Calu3 (cell line): Measurements from ENCODE around the gene NHLH2. TPM values are rescaled to one million over a fixed set of nuclear protein-coding genes. Genes with fewer than 3 reads are reported as not detected.

Experiments
- BruUV-seq: library from RNA; stranded (reverse); fragments of 400-500 nt; replicated peaks from 2 replicates; lab custom pipeline; 2021; lab: Mats Ljungman, UMichigan
- CTCF ChIA-PET: fragments of 300-600 bp; sonication (Branson Sonifier 250); formaldehyde crosslinking; loops from one replicate; lab custom pipeline; 2022; ENCODE audit warnings: antibody characterized with exemption; lab: Charles Lee
- DNase-seq: peaks from one replicate; pipeline ENCODE4 v3.0.0; 2022
- H3K27ac Mint-ChIP-seq: one replicate; pipeline ENCODE4 v1.8.0; 2022; ENCODE audit warnings: mixed read lengths; ENCODE audit not compliant: unreplicated experiment
- H3K27me3 Mint-ChIP-seq: one replicate; pipeline ENCODE4 v1.8.0; 2022; ENCODE audit warnings: mixed read lengths; ENCODE audit not compliant: unreplicated experiment
- H3K36me3 Mint-ChIP-seq: one replicate; pipeline ENCODE4 v1.8.0; 2022; ENCODE audit warnings: mild to moderate bottlenecking, moderate library complexity, mixed read lengths; ENCODE audit not compliant: insufficient read depth, unreplicated experiment
- H3K4me1 Mint-ChIP-seq: one replicate; pipeline ENCODE4 v1.8.0; 2022; ENCODE audit warnings: mild to moderate bottlenecking, low read depth, mixed read lengths; ENCODE audit not compliant: unreplicated experiment
- H3K4me3 Mint-ChIP-seq: one replicate; pipeline ENCODE4 v1.8.0; 2022; ENCODE audit warnings: mild to moderate bottlenecking, low read depth, moderate library complexity, mixed read lengths; ENCODE audit not compliant: unreplicated experiment
- H3K9me3 Mint-ChIP-seq: one replicate; pipeline ENCODE4 v1.8.0; 2022; ENCODE audit warnings: low read depth, mixed read lengths; ENCODE audit not compliant: unreplicated experiment
- CTCF ChIP-seq: fragments of 200-600 bp; IDR thresholded peaks from one replicate; pipeline ENCODE4 v1.8.0; 2022; ENCODE audit warnings: antibody characterized with exemption; ENCODE audit not compliant: unreplicated experiment
- intact Hi-C: fragments of 100-400 bp; cut with micrococcal nuclease; formaldehyde crosslinking; loops from one replicate; pipeline ENCODE4 v1.10.0; 2022; ENCODE audit not compliant: unreplicated experiment
- total RNA-seq: library from RNA; stranded (reverse); gene quantifications from 2 replicates; pipeline ENCODE4 v1.2.3, GENCODE V29; 2022

NHLH2 gene
- total RNA-seq, 1 experiment from 2014 or later, result not detected

GRCh38 chr1:115865704-115866380 lies 24.9 kb upstream of the NHLH2 start:
- no peaks in the 10 kb centered on the region for H3K4me1 Mint-ChIP-seq
- intact Hi-C loops, result no loop called here
- H3K9me3 Mint-ChIP-seq, result no peaks in the 10 kb centered on the region
- no peak for TF ChIP-seq CTCF
- CTCF ChIA-PET, result no interaction called here
- no peak overlapping the region for H3K4me3 Mint-ChIP-seq
- H3K27me3 Mint-ChIP-seq, result peaks cover 45% of the 10 kb centered on the region
- DNase-seq, result no peak
- no peaks in the 10 kb centered on the region for H3K36me3 Mint-ChIP-seq
- H3K27ac Mint-ChIP-seq, result no peak overlapping the region
- BruUV-seq, result no TSS peak

GRCh38 chr1:115862403-115862802 lies 21.5 kb upstream of the NHLH2 start:
- CTCF ChIA-PET, result interaction anchor here (0.6 kb wide), 1 partner anchor 1865 kb away, joined by 3 read pairs; no protein-coding TSS in a partner anchor
- intact Hi-C loops, result no loop called here
- H3K27me3 Mint-ChIP-seq, result peaks cover 65% of the 10 kb centered on the region
- no peaks in the 10 kb centered on the region for H3K4me1 Mint-ChIP-seq
- TF ChIP-seq CTCF, result no peak
- H3K27ac Mint-ChIP-seq, result no peak overlapping the region
- no peak for DNase-seq
- no TSS peak for BruUV-seq
- H3K9me3 Mint-ChIP-seq, result no peaks in the 10 kb centered on the region
- no peak overlapping the region for H3K4me3 Mint-ChIP-seq
- H3K36me3 Mint-ChIP-seq, result no peaks in the 10 kb centered on the region

GRCh38 chr1:115854005-115854404 lies 13.1 kb upstream of the NHLH2 start:
- H3K4me1 Mint-ChIP-seq, result no peaks in the 10 kb centered on the region
- no TSS peak for BruUV-seq
- H3K36me3 Mint-ChIP-seq, result no peaks in the 10 kb centered on the region
- CTCF ChIA-PET, result no interaction called here
- H3K4me3 Mint-ChIP-seq, result no peak overlapping the region
- no peak for TF ChIP-seq CTCF
- H3K9me3 Mint-ChIP-seq, result no peaks in the 10 kb centered on the region
- peaks cover 62% of the 10 kb centered on the region for H3K27me3 Mint-ChIP-seq
- no peak for DNase-seq
- intact Hi-C loops, result no loop called here
- no peak overlapping the region for H3K27ac Mint-ChIP-seq

- Mint-ChIP-seq H3K27me3 (peaks cover 48% of the 10 kb centered on the region), H3K4me3 (no peak overlapping the region), H3K4me1 (no peaks in the 10 kb centered on the region), H3K9me3 (no peaks in the 10 kb centered on the region), H3K27ac (no peak overlapping the region), H3K36me3 (no peaks in the 10 kb centered on the region)
- intact Hi-C loops, result no loop called here
- TF ChIP-seq CTCF, result no peak
- DNase-seq, result no peak
- CTCF ChIA-PET, result no interaction called here
- no TSS peak for BruUV-seq
These were observed 10.0 kb upstream of the NHLH2 start for GRCh38 chr1:115850937-115851336.
